ENCODE results near the gene MON1B.
"Not testable (repeated sequence)": the region's sequence is repeated elsewhere in the genome, so short reads cannot be mapped to it uniquely, and the experiment has no call there.

Gene MON1B

DNA sequence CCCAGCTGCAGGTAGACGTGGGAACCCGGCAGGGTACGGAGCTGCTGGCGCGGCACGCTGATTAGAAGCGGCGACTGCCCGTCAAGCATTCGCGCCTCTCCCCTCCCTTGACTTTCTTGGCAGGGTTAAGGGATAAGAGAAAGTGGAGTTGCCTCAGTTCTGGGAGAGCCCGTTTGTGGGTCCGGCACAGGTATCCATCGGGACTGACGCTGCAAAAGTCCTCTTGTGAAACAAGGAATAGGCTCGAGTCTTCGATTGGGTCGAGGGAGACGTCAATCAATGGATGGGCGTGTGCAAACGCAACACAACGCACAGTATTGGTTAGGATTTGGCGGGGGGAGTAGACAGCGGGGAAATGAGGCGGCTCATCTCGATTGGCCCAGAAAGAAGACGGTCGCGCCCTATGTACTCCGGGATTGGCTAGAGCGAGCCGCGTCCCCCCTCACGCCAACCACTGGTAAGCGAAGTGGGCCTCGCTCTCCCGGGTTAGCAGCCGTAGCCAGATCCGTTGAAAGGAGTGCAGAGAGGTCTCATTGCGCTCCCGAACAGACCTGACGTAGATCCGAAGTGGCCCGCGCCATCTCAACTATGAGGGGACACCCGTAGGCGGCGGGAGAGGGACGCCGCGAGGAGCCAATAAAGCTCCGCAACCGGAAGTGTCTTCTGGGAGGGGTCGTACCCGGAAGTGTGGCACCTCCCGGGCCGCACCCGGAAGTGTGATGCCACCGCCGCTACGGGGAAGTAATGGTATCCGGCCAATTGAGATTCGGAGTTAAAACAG, at the start of gene MON1B:
TSS of gene MON1B (plus strand) at position 713 of the 781 bp plus-strand sequence. CDS start 296 bp downstream, outside the sequence.
- peak; percentile 97 for DNase-seq (ENCODE audit: low spot score)

DNA sequence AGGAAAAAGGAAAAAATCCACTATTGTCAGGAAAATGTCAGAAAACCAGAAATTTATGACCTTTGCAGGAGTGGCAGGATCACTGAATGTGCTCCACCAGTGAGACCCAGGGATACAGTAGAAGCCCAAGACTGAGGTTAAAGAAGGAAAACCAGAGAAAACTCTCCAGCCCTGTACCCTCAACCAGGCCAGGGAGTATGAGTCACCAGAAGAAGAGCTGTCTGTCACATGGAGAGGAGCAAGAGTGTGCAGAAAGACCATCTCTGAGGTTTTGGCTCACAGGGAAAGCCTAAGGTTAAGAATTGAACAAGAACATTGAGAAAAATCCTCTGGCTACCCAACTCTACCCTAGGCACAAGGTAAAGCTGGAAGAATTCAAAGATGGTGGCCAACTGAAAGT, 47.6 kb upstream of the MON1B start:
- DNase-seq (ENCODE audit: low spot score): no peak

DNA sequence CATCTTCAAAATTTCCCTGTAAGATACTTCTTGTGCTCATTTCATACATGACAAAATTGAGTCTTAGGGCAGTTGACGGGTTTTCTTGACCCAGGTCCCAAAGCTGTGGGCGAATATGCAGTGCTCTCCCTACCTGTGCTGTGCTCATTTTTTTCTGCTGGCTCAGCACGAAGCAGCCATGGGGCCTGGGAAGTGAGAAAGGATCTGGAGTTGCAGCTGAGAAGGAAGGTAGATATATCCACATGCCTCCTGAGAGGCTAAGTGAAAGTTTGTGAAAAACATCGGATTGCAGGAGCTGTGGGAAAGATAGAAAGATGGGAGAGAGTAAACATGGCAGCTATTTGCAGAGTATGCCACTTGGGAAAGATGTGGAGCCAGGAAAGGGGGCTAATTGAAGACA, 42.9 kb upstream of the MON1B start:
- no peak for DNase-seq (ENCODE audit: low spot score)

DNA sequence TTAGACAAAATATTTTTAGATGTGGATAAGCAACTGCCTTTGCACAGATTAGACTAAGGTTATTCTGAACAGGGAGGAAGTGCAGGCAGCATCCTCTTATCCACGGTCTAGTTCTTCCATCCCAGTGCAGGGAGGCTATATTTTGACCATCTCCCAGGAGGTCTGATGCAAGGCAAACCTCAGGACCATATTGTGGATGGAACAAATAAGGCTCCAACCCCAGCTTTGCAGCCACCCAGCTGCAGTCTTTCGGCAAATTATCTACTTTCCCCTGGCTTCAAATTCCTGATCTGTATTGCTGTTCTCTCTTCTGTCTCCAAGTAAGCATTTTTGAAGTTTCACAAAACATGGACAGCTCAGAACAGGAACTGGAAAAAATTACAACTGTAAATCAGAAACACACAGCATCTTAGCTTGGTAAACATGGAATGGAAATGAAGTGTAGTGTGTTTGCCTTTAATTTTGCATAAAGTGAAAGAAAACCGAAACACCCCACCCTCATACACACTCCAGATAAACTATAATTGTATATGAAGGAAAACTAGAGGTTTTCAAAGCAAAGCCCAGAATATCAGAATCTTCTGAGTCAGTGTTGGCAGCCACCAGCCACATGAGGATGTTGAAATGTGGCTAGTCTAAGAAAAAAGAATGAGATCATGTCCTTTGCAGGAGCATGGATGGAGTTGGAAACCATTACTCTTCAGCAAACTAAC, 33.5 kb upstream of the MON1B start:
- no peak for DNase-seq (ENCODE audit: low spot score)

DNA sequence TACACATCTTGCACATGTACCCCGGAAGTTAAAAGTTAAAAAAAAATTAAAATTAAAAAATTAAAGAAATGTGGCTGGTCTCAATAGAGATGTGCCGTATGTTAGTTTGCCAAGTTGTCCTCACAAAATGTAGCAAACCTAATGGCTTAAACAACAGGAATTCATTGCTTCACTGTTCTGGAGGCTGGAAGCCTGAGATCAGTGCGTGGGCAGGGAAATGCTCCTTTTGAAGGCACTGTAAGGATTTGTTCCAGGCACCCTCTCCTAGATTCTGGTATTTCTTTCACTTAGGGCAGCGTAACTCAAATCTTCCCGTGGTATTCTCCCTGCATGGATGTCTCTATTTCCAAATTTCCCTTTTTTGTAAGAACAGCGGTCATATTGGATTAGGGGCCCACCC, 32.7 kb upstream of the MON1B start:
- DNase-seq (ENCODE audit: low spot score): no peak

DNA sequence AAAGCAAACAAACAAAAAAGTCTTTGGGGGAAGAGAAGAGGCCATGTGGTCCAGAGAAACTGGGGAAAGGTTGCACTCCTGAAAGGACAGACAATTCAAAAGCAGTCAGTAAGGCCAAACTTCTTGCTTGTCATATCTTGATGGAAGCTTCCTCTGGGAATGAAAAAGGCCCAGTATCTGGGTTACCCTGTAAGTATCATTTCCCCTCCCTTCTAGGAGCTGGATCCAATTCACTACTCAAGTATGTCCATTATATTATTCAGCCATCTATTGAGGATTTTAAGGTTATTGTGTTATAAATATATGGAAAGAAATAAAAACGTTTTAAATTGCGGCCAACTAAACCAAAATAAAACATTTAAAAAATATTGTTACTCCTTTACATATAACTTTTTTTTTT, 26.0 kb upstream of the MON1B start:
- no peak for DNase-seq (ENCODE audit: low spot score)

DNA sequence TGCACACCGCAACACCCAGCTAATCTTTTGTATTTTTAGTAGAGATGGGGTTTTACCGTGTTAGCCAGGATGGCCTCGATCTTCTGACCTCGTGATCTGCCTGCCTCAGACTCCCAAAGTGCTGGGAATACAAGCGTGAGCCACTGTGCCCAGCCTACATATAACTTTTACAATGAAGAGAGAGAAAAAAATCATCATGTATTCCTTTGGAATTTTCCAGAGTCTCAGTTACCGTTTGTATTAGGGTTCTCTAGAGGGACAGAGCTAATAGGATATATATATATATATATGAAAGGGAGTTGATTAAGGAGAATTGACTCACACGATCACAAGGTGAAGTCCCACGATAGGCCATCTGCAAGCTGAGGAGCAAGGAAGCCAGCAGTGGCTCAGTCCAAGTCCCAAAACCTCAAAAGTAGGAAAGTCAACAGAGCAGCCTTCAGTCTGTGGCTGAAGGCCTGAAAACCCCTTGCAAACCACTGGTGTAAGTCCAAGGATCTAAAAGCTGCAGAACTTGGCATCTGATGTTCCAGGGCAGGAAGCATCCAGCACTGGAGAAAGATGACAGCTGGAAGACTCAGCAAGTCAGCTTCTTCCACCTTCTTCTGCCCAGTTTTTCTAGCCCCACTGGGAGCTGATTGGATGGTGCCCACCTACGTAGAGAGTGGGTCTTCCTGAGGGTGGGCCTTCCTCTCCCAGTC, 25.3 kb upstream of the MON1B start:
- DNase-seq (ENCODE audit: low spot score): not testable (repeated sequence)

DNA sequence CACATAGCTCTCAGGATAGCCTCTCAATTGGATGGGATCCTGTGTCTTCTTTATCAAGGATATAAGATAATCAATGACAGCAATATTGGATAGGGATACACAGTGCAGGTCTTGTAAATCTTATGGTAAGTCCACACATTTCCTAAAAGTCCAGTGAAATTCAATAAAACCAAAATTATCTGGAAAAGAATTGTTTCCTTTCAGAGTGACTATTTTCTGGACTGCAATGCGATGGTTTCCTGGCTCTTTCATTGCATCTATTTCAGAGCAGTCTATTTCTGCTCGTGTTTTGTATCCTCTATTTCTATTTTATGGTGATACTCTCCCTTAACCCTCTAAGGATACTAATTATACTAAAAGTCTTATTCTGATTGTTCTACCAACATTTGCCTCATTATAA, 24.3 kb upstream of the MON1B start:
- DNase-seq (ENCODE audit: low spot score): no peak

DNA sequence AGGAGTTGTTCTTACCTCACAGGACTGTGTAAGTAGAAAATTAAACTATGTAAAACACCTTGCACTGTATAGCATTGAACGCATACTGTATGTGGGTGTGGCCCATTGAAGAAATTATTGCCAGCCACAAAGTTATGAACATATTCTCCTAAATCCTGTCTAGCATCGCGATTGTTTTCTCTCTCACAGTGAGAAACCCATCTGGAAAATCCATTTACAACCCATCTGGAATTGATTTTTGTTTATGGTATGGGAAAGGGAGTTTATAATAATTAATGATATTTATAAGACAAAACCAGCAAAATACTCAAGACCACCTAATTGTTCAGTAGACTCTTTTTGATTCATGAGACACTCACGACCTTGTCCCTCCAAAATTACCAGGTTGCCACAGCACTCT, 22.1 kb upstream of the MON1B start:
- no peak for DNase-seq (ENCODE audit: low spot score)

DNA sequence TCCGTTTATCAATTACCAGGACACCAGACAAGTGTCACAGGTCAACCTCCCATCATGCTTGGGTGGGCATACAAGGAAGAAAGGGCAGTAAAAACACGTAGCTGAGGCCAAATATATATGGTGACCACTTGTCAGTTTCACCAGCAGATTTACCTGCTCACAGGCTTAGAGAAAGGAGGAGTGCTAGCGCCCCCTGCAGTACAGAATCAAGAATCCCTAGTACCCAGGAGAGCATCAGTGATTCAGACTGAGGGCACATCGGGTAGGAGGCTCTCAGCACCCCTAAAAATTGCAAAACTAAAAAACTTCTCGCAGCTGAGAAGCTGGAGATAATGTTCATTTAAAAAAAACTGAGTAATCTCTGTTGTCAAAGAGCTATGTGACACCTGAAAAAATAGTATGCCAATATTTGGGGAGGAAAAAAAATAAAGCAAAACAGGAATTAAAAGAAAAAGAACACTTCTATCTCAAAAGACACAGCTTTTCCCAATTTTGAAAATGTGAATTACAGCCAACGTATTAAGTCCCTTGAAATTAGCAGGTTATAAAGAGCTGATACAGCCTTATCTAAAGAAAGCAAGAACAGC, 21.2 kb upstream of the MON1B start:
- peak; percentile 61 for DNase-seq (ENCODE audit: low spot score)

DNA sequence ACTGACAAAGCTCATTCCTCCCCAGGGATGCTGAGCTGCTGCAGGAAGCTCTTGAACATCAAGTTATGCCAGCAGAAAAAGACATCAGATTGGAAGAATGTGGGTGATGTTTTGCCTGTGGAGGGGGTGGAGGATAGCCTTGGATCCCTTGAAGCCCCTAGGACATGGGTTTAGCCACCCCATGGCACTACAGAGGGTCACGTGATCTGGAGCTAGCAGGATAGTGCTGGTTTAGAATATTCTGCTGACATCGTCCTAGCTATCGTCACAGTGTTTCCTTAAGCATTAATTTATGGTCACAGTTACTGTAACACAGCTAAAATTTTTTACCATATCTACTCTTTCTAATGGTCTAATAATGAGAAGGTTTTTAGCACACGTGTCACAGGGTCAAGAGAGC, 20.2 kb upstream of the MON1B start:
- no peak for DNase-seq (ENCODE audit: low spot score)

DNA sequence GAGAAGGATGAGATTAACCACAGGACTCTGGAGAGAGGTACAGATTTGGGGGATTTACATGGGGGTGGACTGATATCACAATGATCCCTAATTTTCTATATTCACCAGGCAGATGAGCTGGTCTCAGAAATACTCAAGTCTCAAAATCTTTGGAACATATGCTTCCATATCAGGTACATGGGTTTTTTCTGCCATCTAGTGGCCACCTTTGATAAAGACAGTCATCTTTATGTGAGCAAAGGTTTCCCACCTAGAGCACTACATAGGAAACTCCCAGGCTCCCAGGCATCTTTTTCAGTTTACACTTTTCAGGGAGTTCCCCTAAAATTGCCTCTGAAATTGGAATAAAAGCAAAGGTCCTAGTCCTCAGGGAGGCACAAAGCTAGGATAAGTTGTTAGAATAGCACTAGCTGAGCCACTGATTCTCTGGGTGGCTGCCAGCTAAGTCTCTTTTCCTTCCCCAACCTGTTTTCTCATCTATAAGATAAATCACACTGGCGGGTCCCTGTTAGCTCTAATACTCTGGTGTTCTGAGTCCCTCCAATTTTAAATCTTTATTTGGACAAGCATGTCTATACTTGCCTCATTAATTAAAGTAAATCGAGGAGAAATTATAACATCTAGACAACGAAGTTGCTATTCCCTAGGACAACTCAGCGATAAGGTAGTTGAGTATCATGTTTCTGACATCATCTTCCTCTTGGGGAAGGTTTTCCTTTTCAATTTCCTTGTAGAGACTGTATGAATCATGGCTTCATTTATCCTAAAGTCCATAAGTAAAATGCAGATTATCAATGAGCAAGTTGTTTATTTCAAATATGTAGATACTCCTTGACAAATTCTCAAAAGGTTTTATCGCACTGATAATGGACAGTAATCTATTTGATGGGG, 19.0 kb upstream of the MON1B start:
- DNase-seq (ENCODE audit: low spot score): peak; percentile 64

DNA sequence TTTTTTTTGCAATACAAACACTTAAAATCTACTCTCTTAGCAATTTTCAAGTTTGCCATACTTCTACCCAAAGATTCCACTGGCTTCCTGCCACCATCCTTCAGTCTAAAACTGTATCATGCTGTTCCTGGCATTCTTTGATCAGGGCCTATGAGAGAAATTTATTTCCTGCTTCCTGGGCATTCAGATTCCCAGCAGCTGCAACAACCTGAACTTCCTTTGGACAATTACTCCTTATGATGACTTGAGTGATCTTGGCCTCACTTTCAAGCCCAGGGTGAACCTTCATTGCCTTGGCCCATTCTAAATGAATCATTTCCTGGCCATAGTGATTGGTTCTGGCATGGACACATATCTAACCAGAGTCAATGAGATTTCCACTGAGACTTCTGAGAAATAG, 18.0 kb upstream of the MON1B start:
- DNase-seq (ENCODE audit: low spot score): no peak

DNA sequence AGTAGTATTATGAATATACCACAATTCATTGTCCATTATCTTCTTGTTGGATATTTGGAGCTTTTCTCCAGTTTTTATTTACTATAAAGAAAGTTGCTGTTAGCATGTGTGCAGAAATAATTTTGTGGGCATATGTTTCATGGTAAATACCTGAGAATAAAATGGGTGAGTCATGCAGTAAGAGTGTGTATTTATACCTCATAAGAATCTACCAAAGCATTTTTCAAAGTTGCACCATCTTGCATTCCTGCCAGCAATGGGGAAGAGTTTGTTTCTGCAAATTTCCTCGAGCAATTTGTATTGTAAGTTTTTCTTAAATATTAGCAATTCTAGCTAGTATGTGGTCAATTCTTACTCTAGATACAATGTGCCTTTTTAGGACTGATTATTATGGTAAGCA, 7.9 kb upstream of the MON1B start:
- no peak for DNase-seq (ENCODE audit: low spot score)

DNA sequence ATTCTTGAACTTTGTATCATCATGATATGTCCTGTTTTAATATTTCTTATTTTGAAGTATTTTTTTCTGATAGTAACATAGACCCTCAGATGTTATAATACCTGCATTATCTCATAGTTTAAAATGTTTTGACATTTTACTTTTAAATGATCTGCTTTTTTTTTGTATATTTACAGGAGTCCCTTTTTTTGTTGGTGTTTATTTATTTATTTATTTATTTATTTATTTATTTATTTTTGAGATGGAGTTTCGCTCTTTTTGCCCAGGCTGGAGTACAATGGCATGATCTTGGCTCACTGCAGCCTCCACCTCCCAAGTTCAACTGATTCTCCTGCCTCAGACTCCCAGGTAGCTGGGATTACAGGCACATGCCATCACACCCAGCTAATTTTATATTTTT, 4.7 kb upstream of the MON1B start:
- DNase-seq (ENCODE audit: low spot score): not testable (repeated sequence)

DNA sequence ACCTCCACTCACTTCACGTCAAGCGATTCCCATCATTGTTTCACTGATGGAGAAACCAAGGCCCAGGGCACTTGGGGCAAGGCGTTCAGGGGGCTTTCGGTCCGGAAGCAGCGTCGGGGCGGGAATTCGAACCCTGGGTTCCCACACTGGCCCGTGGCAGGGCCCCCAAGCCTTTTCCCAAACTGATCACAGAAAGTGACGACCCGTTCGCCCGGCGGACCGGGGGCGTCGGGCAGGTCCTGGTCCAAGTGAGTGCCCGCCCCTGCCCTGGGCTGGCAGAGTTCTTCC, 856 bp upstream of the MON1B start:
- DNase-seq (ENCODE audit: low spot score): no peak

DNA sequence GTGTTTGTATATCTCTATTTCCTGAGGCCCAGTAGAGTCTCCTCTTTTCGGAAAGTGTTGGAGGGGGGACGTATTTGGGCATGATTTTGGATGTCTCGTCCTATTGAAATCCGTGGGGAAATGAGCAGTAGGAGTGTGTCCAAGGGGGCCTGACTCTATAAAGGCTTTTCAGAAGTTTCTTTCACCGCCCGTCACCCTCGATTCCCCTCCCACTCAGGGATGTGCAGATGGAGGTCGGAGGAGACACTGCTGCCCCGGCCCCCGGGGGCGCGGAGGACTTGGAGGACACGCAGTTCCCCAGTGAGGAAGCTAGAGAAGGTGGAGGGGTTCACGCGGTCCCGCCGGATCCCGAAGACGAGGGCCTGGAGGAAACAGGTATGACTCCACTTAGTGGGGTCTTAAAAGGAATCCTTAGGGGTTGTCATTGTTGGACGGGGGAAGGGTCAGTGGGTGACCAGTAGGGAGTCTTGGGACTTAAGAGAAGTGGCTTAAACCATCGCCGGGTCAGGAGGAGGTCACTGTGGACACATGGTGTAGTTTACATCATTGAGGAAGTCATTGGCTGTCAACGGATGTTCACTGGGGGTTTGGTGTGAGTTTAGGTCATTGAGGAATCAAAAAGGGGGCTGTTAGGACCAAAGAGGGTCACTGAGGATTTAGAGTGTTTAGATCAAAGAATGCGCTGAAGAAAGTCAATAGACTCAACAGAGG, 424 bp downstream of the MON1B start:
- DNase-seq (ENCODE audit: low spot score): no peak

DNA sequence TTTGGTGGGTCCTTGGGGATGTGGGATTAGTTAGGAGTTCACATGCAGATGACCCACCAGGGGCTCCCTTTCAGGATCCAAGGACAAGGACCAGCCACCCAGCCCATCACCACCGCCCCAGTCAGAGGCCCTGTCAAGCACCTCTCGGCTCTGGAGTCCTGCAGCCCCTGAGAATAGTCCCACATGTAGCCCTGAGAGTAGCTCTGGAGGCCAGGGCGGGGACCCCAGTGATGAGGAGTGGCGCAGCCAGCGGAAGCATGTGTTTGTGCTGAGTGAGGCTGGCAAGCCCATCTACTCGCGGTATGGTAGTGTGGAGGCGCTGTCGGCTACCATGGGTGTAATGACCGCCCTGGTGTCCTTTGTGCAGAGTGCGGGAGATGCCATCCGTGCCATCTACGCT, 2.4 kb downstream of the MON1B start:
- no peak for DNase-seq (ENCODE audit: low spot score)

DNA sequence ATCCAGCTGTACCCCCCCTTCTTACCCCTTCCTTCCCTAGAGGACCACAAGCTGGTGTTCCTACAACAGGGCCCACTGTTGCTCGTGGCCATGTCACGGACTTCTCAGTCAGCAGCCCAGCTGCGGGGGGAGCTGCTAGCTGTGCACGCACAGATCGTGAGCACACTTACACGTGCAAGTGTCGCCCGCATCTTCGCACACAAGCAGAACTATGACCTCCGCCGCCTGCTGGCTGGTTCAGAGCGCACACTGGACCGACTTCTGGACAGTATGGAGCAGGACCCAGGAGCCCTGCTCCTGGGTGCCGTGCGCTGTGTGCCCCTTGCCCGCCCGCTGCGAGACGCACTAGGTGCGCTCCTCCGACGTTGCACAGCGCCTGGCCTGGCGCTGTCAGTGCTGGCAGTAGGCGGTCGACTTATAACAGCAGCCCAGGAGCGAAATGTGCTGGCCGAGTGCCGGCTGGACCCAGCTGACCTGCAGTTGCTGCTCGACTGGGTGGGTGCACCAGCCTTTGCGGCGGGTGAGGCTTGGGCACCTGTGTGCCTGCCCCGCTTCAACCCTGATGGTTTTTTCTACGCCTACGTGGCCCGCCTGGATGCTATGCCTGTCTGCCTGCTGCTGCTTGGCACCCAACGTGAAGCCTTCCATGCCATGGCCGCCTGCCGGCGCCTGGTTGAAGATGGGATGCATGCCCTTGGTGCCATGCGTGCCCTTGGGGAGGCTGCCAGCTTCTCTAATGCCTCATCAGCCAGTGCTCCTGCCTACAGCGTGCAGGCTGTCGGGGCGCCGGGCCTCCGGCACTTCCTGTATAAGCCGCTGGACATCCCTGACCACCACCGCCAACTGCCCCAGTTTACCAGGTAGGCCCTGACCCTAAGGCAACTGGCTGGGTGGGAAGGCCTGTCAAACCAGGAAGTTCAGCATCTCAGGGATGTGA, 3.6 kb downstream of the MON1B start:
- DNase-seq (ENCODE audit: low spot score): no peak

DNA sequence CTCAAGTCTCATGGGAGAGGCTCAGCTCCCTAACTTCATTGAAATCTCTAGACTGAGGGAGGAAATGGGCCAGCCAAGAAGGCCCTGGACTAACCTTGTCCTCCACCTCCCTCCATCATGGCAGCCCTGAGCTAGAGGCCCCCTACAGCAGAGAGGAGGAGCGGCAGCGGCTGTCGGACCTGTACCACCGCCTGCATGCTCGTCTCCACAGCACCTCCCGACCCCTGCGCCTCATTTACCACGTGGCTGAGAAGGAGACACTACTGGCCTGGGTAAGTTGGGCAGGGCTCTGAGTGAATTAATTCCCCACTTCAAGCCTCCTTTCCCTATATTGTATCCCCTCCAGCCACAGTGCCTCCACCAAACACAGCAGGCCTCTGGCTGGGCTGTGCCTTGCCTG, 4.4 kb downstream of the MON1B start:
- no peak for DNase-seq (ENCODE audit: low spot score)
